ENCODE data around the gene P2RX4.
"Not testable (repeated sequence)": the region's sequence is repeated elsewhere in the genome, so short reads cannot be mapped to it uniquely, and the experiment has no call there.

The P2RX4 gene

DNA sequence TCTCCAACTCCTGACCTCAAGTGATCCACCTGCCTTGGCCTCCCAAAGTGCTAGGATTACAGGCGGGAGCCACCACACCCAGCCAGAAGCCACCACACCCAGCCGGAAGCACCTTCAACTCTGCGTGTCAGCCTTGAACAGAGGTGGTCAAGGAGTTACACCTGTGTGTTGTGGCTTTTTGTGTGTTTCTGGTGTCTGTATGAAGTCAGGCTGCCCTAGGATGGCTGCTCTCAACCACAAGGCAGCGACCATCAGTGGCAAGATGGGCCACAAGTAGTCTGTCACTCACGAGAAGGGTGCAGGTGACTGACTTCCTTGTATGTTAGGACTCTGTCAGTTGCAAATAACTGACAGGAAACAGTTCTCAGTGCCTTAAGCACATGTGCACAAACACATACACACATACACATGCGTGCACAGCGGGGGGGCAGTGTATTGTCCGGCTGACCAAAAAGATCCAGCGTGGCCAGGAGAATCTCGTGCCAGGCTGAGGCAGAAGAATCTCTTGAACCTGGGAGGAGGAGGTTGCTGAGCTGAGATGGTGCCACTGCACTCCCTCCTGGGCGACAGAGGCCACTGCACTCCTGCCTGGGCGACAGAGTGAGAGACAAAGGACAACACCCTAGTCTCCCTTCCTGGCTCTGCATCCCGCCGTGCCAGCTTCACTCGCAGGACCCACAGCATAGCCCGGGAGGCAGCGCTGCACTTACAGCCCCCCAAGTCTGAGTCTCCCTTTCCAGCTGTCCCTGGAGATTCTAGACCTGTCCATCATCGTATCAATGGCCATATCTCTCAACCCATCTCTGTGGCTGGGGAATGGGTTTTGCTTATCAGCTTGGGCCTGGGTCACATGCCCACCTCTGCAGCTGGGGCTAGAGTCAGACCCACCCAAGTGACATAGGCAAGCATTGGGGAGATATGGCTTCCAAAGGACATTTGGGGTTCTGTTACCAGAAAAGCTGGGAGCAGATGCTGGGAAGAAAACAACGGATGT lies 13.7 kb downstream of the P2RX4 start:
- no peak for DNase-seq (ENCODE audit: low read depth in 2 of 2)

- DNase-seq (ENCODE audit: low read depth in 2 of 2) = no peak
These were observed 14.7 kb downstream of the P2RX4 start for GRCh38 chr12:121224591-121224990.

GRCh38 chr12:121226399-121226798 lies 16.5 kb downstream of the P2RX4 start:
- no peak for DNase-seq (ENCODE audit: low read depth in 2 of 2)

- DNase-seq (ENCODE audit: low read depth in 2 of 2) = not testable (repeated sequence)
These were observed 16.9 kb downstream of the P2RX4 start for GRCh38 chr12:121226871-121227270.

- DNase-seq (ENCODE audit: low read depth in 2 of 2) = no peak
These were observed 17.4 kb downstream of the P2RX4 start for GRCh38 chr12:121227294-121227693.

- no peak for DNase-seq (ENCODE audit: low read depth in 2 of 2)
These were observed 19.2 kb downstream of the P2RX4 start for GRCh38 chr12:121228919-121229665.

GRCh38 chr12:121229826-121230537 lies 20.1 kb downstream of the P2RX4 start:
- not testable (repeated sequence) for DNase-seq (ENCODE audit: low read depth in 2 of 2)

GRCh38 chr12:121230538-121230907 lies 20.6 kb downstream of the P2RX4 start:
- DNase-seq (ENCODE audit: low read depth in 2 of 2) = no peak

GRCh38 chr12:121232163-121232562 lies 22.2 kb downstream of the P2RX4 start:
- DNase-seq (ENCODE audit: low read depth in 2 of 2) = no peak

DNA sequence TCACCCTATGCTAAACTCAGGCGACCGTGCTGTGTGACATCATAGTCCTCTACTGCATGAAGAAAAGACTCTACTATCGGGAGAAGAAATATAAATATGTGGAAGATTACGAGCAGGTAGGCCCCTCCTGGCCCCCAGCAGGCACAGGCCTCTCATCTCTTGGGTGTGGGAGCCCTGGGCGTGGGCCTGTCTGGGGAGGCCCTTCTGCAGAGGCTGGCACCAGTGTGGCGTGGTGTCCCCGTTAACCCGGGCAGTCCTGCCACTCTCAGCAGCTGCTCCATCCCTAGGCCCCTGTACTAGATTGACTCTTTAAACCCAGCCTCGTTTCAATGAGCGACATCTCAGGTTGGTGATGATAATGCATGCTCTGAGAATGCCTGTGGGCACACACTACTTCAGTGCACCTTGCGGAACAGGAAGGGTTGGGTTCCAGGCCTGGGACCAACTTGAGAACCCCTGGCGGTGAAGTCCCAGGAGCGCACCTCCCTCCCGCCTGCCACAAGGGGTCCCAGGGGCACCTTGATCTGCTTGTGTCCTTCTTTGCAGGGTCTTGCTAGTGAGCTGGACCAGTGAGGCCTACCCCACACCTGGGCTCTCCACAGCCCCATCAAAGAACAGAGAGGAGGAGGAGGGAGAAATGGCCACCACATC lies 23.2 kb downstream of the P2RX4 start:
- DNase-seq (ENCODE audit: low read depth in 2 of 2) = no peak

DNA sequence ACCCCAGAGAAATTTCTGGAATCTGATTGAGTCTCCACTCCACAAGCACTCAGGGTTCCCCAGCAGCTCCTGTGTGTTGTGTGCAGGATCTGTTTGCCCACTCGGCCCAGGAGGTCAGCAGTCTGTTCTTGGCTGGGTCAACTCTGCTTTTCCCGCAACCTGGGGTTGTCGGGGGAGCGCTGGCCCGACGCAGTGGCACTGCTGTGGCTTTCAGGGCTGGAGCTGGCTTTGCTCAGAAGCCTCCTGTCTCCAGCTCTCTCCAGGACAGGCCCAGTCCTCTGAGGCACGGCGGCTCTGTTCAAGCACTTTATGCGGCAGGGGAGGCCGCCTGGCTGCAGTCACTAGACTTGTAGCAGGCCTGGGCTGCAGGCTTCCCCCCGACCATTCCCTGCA lies 23.7 kb downstream of the P2RX4 start:
- DNase-seq (ENCODE audit: low read depth in 2 of 2) = no peak

- no peak for DNase-seq (ENCODE audit: low read depth in 2 of 2)
These were observed 26.8 kb downstream of the P2RX4 start for GRCh38 chr12:121236776-121237175.

- no peak for DNase-seq (ENCODE audit: low read depth in 2 of 2)
These were observed 27.5 kb downstream of the P2RX4 start for GRCh38 chr12:121237415-121237814.

- DNase-seq (ENCODE audit: low read depth in 2 of 2) = no peak
These were observed 28.2 kb downstream of the P2RX4 start for GRCh38 chr12:121238086-121238485.

DNA sequence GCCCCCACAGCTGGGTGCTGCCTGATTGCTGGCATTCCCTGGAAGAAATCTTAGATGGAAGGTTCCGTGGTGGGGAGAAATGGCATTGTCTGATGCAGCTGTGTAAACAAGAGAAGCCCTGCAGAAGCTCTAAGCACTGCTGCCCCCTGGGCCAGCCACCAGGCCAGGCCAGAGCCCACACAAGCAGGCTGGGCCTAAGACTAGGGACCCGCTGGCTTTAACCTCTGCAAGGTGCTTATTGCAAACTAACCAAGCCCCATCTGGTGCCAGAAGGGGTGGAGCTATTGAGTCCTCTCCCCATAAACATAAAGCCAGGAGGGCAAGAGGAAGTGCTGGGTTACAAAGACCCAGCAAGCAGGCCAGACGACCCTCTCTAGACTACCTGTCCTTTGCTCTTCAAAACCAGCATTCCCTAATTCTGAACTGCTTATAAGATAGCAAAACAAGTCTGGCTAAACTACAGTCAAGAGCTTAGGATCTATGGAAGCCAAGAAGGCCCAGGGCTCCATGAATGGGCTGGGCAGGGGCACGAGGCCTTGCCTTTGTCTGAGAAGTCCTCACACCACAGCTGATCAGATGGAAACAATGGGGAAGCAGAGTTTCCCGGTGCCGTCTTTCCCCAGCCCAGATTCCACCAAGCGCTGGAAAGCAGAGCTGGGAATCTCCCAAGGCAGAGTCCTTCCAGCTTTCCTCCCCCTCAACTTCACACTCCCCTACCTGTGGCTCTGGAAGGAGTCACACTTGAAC lies 28.8 kb downstream of the P2RX4 start:
- no peak for DNase-seq (ENCODE audit: low read depth in 2 of 2)

- DNase-seq (ENCODE audit: low read depth in 2 of 2) = no peak
These were observed 29.6 kb downstream of the P2RX4 start for GRCh38 chr12:121239351-121240061.

GRCh38 chr12:121240062-121240420 lies 30.1 kb downstream of the P2RX4 start:
- no peak for DNase-seq (ENCODE audit: low read depth in 2 of 2)

- DNase-seq (ENCODE audit: low read depth in 2 of 2) = peak; percentile 65 to 87
These were observed 30.7 kb downstream of the P2RX4 start for GRCh38 chr12:121240484-121241101.

- DNase-seq (ENCODE audit: low read depth in 2 of 2) = no peak
These were observed 31.4 kb downstream of the P2RX4 start for GRCh38 chr12:121241156-121241970.
